Colon (tissue), 2 donors: ENCODE measurements around the gene UTP4.
"Not testable (repeated sequence)": the region's sequence is repeated elsewhere in the genome, so short reads cannot be mapped to it uniquely, and the experiment has no call there.

Experiments used
- FAIRE-seq: peaks from 2 replicates; lab custom pipeline; 2012; peaks lifted over from hg19 to GRCh38; lab: Jason Lieb, UNC
- donor health status: control.
- donor health status: control.

UTP4 gene

DNA sequence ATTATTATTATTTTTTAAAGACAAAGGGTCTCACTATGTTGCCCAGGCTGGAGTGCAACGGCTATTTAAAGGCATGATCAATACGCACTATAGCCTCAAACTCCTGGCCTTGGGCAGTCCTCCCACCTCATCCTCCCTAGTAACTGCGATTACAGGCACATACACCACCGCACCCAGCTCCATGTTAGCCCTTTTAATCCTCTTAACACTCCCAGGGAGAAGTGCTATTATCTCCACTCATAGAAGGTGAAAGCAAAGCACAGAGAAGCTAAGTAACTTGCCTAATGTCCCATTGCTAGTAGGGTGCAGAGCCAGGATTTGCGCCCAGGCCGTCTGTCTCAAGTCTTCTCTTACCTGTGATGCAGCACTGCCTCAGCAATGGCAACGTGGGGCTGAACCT lies 22.0 kb upstream of the UTP4 start:
- FAIRE-seq, result no peak

DNA sequence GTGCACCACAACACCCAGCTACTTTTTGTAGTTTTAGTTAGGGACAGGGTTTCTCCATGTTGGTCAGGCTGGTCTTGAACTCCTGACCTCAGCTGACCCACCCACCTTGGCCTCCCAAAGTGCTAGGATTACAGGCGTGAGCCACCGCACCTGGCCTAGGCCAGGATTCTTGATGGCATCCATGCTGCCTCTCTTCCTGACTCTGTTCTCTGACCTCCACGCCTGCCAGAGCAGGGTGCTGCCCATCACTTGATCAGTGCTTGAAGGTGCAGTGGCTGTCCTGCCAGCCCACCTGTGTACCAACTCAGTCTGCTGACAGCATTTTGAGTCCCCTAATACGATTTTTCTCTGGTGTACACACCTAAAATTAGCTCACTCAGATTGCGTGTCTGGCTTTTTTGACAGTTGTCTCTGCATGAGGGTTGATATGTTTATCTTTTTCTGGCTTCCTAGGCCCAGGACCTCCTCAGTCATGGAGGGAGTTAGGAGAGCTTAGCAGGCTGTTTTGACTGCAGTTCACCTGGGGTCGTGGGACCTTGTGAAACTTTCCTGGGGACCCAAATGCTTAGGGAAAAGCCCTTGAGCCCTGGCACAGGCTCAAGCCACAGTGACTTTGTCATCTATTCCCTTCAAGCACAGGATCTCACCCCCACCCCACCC lies 21.1 kb upstream of the UTP4 start:
- FAIRE-seq, result no peak

DNA sequence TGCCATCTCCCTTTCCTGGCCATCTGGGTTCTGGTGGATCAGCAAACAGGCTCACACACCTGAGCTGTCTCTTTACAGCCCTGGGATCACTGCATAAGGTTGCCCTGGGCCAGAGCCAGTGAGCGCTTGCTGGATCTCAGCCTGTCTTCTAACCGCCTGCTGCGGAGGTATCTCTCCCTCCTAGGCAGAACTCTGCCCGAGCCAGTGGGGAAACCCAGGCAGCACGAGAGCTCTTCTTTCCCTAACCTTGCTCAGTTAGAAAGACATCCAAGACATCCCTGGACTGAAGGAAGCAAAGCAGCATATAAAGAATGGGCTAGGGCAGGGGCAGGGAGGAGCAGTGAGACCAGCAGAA lies 20.6 kb upstream of the UTP4 start:
- no peak for FAIRE-seq

DNA sequence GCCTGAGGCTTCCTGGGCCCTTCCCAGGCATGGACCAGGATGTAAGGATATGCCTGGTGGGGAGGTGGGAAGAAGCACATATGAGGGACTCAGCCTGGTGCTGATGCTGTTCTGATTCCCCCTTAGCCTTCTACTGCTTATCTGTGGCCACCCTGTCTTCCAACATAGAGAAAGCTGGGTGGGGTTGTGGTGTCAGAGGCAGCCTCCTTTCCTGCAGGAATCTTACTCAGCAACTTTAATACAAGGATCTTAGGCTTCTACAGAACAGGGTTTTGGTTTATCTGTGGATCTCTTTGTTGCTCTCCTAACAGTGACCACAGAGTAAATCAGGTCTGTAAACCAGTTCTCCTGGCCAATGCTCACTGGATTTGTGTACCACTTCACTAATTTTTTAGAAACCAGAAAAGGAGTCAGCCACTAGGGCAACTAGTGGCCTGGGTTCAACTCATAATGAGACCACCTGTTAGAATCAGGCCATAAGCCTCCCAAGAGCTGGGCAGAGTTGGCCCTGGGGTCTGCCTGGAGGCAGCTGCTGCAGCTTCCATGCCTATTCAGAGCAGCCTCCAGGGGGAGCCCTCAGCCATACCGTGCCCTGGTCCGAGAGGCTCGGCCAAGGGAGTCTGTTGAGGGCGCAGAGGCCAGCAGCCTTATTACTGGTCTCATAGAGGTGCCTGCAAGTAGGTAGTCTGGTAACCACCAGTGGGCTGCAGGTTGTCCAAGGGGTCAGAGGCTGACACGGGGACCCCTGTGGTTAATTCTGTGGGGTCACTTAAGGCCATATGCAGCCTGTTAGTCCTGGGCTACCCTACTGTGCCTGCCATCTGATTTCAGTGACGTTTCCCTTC lies 19.9 kb upstream of the UTP4 start:
- no peak for FAIRE-seq

DNA sequence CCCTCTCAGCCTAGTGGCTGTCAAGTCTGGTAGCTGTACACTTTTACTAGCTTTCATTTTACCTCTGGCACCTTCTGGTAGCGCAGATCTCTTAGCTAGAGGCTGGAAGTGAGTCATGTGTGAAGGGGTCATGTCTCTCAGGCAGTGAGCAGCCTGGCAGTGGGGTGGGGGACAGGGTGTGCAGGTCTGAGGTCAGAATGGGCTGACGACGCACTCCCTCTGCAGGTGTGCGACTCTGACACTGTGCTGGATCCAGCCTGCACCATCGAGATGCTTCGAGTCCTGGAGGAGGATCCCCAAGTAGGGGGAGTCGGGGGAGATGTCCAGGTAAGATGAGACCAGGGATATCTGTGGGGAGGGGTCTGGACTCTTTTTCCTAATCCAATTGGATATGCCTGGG lies 19.2 kb upstream of the UTP4 start:
- FAIRE-seq, result no peak

DNA sequence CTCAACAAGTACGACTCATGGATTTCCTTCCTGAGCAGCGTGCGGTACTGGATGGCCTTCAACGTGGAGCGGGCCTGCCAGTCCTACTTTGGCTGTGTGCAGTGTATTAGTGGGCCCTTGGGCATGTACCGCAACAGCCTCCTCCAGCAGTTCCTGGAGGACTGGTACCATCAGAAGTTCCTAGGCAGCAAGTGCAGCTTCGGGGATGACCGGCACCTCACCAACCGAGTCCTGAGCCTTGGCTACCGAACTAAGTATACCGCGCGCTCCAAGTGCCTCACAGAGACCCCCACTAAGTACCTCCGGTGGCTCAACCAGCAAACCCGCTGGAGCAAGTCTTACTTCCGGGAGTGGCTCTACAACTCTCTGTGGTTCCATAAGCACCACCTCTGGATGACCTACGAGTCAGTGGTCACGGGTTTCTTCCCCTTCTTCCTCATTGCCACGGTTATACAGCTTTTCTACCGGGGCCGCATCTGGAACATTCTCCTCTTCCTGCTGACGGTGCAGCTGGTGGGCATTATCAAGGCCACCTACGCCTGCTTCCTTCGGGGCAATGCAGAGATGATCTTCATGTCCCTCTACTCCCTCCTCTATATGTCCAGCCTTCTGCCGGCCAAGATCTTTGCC lies 18.0 kb upstream of the UTP4 start:
- no peak for FAIRE-seq

DNA sequence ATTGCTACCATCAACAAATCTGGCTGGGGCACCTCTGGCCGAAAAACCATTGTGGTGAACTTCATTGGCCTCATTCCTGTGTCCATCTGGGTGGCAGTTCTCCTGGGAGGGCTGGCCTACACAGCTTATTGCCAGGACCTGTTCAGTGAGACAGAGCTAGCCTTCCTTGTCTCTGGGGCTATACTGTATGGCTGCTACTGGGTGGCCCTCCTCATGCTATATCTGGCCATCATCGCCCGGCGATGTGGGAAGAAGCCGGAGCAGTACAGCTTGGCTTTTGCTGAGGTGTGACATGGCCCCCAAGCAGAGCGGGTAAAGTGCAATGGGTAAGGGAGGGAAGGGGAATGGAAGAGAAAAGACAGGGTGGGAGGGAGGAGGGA lies 17.5 kb upstream of the UTP4 start:
- no peak for FAIRE-seq

DNA sequence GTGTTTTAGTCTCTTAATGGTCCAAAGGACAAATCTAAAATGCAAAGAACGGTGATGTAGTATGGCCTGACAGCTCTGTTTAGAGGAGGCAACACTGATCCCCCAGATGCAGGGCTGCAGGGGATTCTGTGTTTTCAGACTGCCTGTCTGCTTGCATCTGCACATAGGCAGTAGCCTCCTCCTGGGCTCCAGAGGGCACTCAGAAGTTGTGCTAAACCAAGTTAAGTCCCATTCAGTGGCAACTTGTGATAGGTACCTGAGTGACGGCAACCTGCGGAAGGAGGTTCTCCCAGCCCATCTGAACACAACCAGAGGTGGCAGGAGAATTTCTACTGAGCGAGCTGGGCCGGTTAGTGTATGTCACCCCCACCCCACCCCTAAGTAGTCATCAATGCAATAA lies 17.1 kb upstream of the UTP4 start:
- no peak for FAIRE-seq

DNA sequence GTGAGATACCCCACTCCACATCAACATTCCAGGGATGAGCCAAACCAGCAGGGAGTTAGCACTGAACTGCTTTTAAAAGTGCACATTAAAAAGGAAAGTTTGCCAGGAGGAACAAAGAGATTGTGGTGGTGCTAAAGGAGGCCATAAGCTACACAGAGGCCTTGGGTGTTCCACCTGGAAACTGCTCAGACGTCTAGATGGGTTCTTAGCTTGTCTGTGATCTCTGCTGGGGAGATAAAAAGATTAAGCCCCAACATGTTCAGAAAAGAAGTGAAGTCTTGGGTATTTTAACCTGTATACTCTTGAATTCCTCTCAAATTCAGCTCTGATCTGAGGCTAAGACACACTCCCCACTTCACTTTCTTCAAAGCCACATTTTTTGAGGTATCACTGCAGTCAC lies 16.6 kb upstream of the UTP4 start:
- no peak for FAIRE-seq

DNA sequence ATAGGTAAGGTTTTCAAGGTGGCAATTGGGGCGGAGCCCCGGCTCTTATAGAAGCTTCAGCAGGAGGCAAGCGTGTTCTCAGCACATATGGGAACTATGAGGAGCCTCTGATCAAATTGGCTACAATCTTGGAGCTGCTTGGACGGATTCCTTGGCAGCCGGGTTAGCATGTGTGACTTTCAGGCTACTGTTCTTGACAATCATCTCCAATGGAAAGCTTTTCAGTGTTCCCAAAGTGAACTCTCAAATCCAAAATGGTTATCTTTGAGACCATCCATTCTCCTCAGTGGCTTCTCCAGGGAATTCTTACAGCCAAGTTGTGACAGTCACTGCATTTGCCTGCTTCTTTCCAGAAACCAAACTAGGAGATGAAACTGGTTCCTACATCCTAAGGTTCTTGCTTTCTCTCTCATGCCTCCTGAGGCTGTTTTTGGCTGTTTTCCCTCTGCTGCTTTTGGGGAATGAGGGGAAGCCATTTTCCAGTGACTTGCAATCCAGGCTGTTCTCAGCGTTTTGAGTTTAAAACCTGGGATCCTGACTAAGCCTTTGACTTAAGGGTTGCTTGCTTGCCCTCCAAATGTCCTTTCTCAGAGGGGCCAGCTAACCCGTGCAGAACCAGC lies 16.1 kb upstream of the UTP4 start:
- FAIRE-seq, result no peak

DNA sequence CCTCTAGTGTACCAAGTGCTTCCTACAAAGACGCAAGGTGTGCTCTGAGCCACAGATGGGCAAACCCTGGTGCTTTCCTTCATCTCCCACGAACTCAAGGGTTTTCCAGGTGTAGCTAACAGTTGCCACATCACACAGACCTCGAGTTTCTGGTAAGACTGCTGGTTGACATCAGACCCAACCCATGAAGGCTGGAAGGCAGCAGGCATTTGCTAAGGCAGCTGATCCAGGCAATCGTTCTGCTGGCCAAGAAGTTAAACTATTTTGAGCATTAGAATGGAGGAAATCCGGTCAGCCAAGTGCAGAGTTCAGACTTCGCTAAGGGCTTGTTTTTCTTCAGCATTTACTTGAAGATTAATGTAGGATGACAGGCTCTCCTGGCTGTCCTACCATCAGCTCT lies 15.5 kb upstream of the UTP4 start:
- FAIRE-seq, result no peak

DNA sequence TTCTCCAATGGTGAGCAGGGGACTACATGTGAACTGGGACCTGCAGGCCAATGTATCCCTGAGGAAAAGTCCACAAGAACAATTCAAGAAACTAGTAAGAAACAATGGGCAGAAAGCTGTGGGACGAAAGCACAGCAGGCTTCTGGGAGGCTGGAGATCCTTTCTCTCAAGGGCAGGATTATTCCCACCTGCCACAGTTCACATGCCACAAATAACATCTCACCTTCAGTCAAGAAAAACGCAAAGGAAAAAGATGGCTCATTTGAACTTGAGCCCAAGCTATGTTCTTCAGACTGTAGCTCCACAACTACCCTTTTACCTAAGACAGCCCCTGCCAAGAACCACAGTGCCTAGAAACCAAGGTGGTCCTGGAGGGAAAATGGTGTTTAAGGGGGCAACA lies 14.0 kb upstream of the UTP4 start:
- FAIRE-seq, result no peak

DNA sequence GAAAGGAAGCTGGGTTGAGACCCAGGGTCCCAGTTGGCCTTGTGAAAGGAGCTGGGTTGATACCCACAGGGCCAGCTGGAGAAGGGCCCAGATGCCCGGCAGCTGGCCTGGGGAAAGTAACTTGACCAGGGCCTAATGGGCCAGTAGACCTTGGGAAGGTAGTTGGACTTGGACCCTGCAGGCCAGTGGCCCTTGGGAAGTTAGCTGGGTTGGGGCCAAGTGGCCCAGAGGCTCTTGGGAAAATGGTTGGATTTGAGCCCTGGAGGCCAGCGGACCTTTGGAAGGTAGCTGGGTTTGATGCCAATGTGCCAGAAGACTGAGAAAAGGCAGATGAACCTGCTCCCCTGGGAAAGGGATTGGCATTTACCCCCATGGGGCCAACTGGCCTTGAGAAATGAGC lies 13.5 kb upstream of the UTP4 start:
- no peak for FAIRE-seq

DNA sequence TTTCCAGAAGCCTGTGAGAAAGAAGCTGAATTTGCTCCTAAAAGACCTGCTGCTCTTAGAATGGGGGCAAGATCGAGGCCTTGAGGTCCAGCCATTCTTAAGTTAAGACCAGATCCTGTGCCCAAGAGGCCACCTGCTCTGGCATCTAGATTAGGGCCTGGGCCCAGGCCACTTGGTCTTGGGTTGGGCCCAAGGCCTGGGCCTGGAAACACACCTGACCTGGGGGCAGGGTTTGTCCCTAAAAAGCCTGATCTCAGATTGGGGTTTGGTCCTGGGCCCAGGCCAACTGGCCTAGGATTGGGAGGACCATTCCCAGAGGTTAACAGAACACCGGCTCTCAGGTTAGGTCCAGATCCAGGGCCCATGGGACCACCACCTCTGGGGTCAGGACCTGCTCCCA lies 12.9 kb upstream of the UTP4 start:
- FAIRE-seq, result no peak

DNA sequence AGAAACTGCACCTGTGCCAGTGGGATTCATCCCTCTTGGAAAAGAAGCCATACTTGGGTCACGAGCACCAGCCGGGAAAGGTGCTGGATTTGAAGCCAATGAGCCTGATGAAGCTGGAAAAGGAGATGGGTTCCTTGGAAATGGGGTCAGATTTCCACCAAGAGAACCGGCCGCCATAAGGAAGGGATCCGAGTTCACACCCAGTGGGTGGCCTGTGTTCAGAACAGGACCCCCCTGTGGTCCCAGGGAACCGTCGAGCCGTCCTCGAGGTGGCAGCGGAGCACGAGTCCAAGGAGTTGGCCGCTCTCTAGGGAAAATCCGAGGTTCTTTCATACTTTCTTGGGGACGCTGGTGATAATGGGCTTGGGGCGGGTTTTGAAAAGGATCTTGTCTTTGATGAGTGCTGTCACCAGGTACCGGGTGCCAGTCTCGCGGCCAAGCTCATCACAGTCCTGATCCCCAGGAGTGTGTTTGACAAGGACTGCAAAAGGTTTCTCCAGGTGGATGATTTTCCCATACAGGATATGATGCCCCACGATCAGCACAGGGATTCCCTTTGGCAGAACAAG lies 12.3 kb upstream of the UTP4 start:
- no peak for FAIRE-seq

DNA sequence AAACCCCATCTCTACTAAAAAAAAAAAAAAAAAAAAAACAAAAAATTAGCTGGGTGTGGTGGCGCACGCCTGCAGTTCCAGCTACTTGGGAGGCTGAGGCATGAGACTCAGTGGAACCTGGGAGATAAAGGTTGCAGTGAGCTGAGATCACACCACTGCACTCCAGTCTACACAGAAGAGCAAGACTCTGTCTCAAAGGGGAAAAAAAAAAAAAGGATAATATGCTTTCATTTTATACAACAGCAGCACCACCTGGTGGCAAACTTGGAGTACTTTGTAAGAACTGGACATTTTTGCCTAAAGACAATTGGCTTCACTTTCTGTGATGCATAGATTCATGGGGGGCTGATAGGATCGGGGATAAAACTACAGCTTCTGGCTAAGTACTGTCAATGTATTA lies 8.5 kb upstream of the UTP4 start:
- FAIRE-seq, result no peak

DNA sequence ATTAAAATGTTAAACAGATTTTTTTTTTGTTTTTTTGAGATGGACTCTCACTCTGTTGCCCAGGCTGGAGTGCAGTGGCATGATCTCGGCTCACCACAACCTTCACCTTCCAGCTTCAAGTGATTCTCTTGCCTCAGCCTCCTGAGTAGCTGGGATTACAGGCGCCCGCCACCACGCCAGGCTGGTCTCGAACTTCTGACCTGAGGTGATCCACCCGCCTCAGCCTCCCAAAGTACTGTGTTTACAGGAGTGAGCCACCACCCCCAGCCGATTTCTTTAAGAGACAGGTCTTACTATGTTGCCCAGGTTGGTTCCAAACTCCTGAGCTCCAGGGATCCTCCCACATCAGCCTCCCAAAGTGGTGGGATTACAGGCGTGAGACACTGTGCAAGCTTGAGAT lies 8.0 kb upstream of the UTP4 start:
- FAIRE-seq, result not testable (repeated sequence)

DNA sequence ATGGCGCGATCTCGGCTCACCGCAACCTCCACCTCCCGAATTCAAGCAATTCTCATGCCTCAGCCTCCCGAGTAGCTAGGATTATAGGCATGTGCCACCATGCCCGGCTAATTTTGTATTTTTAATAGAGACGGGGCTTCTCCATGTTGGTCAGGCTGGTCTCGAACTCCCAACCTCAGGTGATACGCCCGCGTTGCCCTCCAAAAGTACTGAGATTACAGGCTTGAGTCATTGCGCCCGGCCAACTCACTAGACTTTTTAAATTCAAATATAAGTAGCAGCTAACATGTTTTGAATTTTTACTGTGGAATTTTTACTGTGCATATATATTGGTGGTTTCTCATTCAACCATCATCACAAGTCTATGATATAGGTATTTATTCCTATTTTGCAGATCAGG lies 7.5 kb upstream of the UTP4 start:
- not testable (repeated sequence) for FAIRE-seq

DNA sequence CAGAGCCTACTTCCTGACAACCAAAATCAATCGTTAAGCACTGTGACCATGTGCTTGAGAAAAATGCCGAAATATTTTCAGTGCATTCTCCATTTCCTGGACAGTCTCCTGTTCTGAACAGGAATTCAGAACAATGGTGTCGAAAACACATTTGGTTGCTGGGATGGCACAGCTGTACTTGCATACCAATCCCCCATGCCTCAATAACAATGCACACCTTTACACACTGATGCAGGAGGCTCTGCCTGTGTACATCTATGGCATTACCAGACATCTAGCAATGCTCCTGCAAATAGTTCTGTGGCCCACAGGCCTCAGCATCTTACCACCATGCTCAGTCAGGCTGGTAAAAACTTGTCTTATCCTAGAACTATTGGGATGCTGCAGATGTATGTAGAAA lies 6.2 kb upstream of the UTP4 start:
- FAIRE-seq, result no peak

DNA sequence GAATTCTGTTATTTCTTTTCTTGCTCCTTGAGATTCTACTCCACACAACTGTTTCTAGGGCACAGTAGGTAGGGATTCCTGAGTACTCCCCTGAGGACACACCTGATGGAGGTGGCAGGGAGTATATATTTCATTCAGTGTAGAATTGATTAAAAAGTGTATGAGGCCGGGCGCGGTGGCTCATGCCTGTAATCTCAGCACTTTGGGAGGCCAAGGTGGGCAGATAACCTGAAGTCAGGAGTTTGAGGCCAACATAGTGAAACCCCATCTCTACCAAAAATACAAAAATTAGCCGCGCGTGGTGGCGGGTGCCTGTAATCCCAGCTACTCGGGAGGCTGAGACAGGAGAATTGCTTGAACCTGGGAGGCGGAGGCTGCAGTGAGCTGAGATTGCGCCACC lies 5.6 kb upstream of the UTP4 start:
- FAIRE-seq, result not testable (repeated sequence)

DNA sequence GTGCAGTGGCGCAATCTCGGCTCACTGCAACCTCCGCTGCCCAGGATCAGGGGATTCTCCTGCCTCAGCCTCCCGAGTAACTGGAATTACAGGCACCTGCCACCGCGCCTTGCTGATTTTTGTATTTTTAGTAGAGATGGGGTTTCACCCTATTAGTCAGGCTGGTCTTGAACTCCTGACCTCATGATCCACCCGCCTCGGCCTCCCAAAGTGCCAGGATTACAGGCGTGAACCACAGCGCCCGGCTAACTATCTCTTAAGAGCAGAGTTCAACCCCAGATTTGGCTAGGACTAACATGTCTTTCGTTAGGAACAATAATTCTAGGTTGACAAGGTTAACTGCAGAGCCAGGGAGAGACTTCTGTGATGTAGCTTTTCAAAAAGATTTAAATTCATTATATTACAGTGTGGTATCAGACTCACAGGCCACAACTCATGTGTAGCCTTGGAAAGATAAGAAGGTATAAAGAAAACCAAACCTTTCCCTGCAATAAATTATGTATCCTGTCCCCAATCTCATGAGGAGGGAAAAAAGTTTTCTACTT lies 4.4 kb upstream of the UTP4 start:
- FAIRE-seq, result no peak

DNA sequence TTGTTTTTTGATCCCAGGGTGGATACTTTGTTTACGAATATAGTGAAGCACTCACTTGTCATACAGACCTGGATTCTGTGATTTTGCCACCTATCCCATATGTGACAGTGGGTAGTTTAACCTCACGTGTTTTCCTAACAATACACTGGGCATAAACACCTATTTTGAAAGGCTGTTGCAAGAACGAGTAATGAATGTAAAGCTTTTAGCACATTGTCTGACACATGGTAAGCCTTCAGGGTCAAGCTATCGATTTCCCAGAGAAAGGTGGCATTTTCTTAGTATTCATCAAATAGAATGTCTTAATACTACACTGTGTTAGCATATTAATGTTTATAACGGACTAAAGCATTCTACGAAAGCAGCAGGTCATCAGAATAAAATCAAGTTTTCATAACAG lies 2.0 kb upstream of the UTP4 start:
- FAIRE-seq, result no peak
